Stomach (tissue), 4 donors: ENCODE results near the gene ANKFY1.

ENCODE experiments used
- CTCF ChIP-seq, 7 experiments: fragments of 450-650 bp in 4 of 7; fragments of 200-600 bp in 3 of 7; sonication (generic) in 3 of 7; IDR thresholded peaks; one replicate each; pipeline ENCODE4 v1.5.1; 2016 to 2019; ENCODE audit warnings: antibody characterized with exemption in 7 of 7, control low read depth in 2 of 7, mild to moderate bottlenecking in 1 of 7
- POLR2AphosphoS5 ChIP-seq, 3 donors: sonication (generic); formaldehyde crosslinking; IDR thresholded peaks; one replicate each; pipeline ENCODE4 v1.6.1; 2016; ENCODE audit warnings: antibody characterized with exemption in 3 of 3

DNA sequence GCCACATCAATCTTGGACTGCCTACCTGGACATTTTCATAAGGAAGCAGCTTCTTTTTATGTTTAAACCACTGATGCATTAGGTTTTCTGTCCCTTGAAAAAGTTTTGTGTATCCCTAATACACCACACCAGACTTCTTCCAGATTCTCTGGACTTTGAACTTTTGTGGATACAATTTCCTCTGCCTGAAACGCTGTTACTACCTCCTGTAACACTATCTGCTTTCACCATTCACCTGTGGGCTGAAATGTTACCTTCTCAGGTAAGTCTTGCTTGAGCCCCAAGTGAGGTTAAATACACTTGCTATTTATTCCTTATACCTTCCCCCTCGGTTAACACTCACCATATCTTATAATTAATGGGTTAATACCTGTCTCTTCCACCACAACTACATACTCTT is 123.7 kb downstream of the ANKFY1 start:
- TF ChIP-seq CTCF (IDR thresholded peaks at IDR 0.05) (no peak), POLR2AphosphoS5 (IDR thresholded peaks at IDR 0.05) (no peak)
